HFFc6 (cell line): Measurements from ENCODE around the gene SLC26A5. TPM values are rescaled to one million over a fixed set of nuclear protein-coding genes. Genes with fewer than 3 reads are reported as not detected.

Experiments
- DNase-seq: peaks from one replicate; pipeline ENCODE4 v3.0.0-alpha.2; 2018
- H3K27ac Mint-ChIP-seq: 2 replicates; pipeline ENCODE4 v1.8.0; 2020; ENCODE audit warnings: mild to moderate bottlenecking, mixed read lengths
- H3K27me3 Mint-ChIP-seq: 2 replicates; pipeline ENCODE4 v1.8.0; 2021; ENCODE audit warnings: mild to moderate bottlenecking, moderate library complexity, mixed read lengths; ENCODE audit not compliant: insufficient read depth
- H3K36me3 Mint-ChIP-seq: 2 replicates; pipeline ENCODE4 v1.8.0; 2021; ENCODE audit warnings: low read depth, mixed read lengths
- H3K4me1 Mint-ChIP-seq: 2 replicates; pipeline ENCODE4 v1.8.0; 2020; ENCODE audit warnings: low read depth, mixed read lengths
- H3K4me3 Mint-ChIP-seq: 2 replicates; pipeline ENCODE4 v1.8.0; 2020; ENCODE audit warnings: mild to moderate bottlenecking, moderate library complexity, mixed read lengths
- H3K9me3 Mint-ChIP-seq: 2 replicates; pipeline ENCODE4 v1.8.0; 2020; ENCODE audit warnings: mild to moderate bottlenecking, mixed read lengths
- CTCF ChIP-seq: fragments of 200-600 bp; sonication (generic); IDR thresholded peaks from 2 replicates; pipeline ENCODE4 v1.5.0; 2021; ENCODE audit warnings: antibody characterized with exemption, mild to moderate bottlenecking
- total RNA-seq, 6 experiments: library from RNA; stranded (reverse); fragmentation: NEBNext Ultra II Directional; extraction: Animal tissue kit (Norgen Biotek cat#: 25700); gene quantifications; 2 replicates in 1 of 6; 3 replicates in 5 of 6; pipeline ENCODE4 v1.2.3, GENCODE V29; 2021

Gene SLC26A5
- total RNA-seq, 6 experiments from 2014 or later = not detected

DNA sequence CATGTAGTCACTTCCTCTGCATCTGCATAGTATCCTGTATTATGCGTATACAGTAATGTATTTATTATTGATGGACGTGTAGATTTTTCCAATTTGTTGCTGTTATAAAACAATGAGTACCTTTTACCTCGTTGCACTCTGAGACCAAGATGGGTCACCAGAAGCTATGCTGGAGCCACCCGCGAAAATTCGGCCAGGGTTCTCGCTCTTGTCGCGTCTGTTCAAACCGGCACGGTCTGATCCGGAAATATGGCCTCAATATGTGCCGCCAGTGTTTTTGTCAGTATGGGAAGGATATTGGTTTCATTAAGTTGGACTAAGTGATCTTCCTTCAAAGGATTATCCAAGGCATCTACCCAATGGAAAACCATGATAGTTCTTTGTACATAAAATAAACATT, 97.6 kb downstream of the SLC26A5 start:
- H3K9me3 Mint-ChIP-seq = no peaks in the 10 kb centered on the region
- peaks cover 28% of the 10 kb centered on the region for H3K36me3 Mint-ChIP-seq
- H3K4me3 Mint-ChIP-seq = peak overlapping the region; percentile 100
- peak overlapping the region; percentile 81 for H3K27ac Mint-ChIP-seq
- DNase-seq = no peak
- H3K27me3 Mint-ChIP-seq = peaks cover 7% of the 10 kb centered on the region
- no peak for TF ChIP-seq CTCF
- peaks cover 60% of the 10 kb centered on the region for H3K4me1 Mint-ChIP-seq

GRCh38 chr7:103347507-103348267, 98.3 kb downstream of the SLC26A5 start, which contains the start of gene PSMC2:
PSMC2 (plus strand) TSS chr7:103347643; CDS start chr7:103347712, 69 bp downstream.
- DNase-seq = peak; percentile 87
- H3K27me3 Mint-ChIP-seq = peaks cover 7% of the 10 kb centered on the region
- TF ChIP-seq CTCF = no peak

DNA sequence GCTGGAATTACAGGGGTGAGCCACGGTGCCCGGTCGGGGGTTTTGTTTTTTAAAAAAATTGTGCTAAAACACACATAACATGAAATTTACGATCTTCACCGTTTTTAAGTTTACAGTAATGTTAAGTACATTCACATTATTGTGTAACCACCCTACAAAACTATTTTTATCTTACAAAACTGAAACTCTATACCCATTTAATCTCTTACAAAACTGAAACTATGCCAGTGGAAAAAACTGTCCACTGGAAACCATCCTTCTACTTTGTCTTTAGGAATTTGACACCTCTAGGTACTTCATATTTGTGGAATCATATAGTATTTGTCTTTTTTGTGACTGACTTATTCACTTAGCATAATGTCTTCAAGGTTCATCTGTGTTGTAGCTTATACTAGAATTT, 99.6 kb downstream of the SLC26A5 start:
- Mint-ChIP-seq H3K9me3 (no peaks in the 10 kb centered on the region), H3K27ac (no peak overlapping the region; the same call in 1 of the 2 replicates), H3K4me1 (peaks cover 61% of the 10 kb centered on the region), H3K27me3 (peaks cover 7% of the 10 kb centered on the region), H3K4me3 (no peak overlapping the region), H3K36me3 (peaks cover 34% of the 10 kb centered on the region)
- DNase-seq = no peak
- no peak for TF ChIP-seq CTCF

More at GRCh38 chr7:103347507-103348267, 98.3 kb downstream of the SLC26A5 start, which contains the start of gene PSMC2:
- Mint-ChIP-seq H3K4me3 (peak within 1 kb of the TSS; percentile 100), H3K4me1 (peaks cover 60% of the 10 kb centered on the region), H3K36me3 (peaks cover 28% of the 10 kb centered on the region), H3K27ac (peak within 1 kb of the TSS; percentile 99), H3K9me3 (no peaks in the 10 kb centered on the region)

DNA sequence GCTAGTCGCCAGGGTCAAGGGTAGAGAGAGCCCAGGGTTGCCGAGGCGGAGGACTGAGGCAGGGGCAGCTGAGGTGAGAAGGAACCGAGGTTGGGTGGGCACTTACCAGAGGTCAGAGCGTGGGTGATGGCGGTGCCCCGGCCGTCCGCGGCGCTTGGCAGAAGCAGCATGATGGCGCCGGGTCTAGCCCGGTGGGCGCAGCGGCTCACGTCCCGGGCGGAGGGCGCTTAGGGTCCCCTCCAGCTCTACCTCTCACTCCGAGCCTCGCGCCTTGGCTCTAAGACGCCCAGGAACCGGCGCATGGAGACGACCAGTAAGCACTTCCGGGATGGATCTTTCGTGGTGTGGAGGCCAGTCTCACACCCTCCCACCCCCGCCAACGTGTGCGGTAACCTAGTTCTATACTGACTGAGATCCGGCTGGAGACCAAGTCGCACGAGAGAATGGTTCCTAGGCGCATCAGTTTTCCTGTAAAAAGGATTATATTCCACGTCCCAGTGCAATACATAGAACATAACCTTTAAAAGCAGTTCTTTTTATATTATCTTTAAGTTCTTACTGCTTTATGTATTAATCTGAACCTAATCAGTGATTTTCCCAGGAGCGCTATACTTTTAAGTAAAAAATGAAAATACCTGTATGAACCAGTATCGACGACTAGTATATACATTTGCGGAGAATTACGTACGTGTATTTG, 101.4 kb downstream of the SLC26A5 start, which contains the start of gene DNAJC2:
DNAJC2 (minus strand) TSS at position 315 of the 697 bp plus-strand sequence; CDS start at position 170, 145 bp downstream.
- H3K4me1 Mint-ChIP-seq = peaks cover 53% of the 10 kb centered on the region
- peak; percentile 85 for DNase-seq
- peak within 1 kb of the TSS; percentile 93 for H3K4me3 Mint-ChIP-seq
- peak within 1 kb of the TSS; percentile 97 for H3K27ac Mint-ChIP-seq
- H3K9me3 Mint-ChIP-seq = no peaks in the 10 kb centered on the region
- TF ChIP-seq CTCF = no peak
- H3K27me3 Mint-ChIP-seq = peaks cover 7% of the 10 kb centered on the region
- H3K36me3 Mint-ChIP-seq = peaks cover 37% of the 10 kb centered on the region

DNA sequence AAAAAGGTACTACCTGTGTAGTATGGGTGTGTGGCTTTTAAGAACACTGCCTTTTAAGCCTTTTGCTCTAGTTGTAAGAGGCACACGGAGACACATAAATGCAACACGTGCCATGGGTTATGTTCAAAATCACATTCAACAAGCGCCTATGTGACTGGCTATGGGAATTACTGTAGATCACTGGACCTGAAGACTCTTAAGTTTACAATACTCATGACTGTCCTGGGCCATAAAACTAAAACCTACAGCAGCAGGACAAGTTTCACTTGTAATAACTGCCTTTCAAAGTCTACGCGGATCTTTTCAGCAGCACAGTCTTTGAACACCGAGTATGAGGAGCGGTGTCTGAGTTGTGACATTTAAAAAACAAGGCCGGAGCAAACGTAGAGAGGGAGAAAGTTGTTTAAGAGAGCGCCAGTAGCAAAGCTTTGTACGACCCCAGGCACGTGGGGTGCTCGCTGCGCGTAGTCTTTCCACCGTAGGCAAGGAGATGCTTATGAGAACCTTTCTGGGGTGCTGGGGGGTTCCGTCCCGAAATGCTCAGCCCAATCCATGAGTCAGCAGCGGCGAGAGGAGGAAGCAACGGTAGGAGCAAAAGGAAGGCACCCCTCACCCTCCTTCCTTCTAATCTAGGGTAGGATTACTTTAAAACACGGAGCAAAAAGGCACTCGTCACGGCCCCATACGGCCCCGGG, 102.1 kb downstream of the SLC26A5 start:
- peaks cover 40% of the 10 kb centered on the region for H3K36me3 Mint-ChIP-seq

More for the DNA sequence above, 102.1 kb downstream of the SLC26A5 start:
- Mint-ChIP-seq H3K27ac (peak overlapping the region; percentile 97), H3K9me3 (no peaks in the 10 kb centered on the region), H3K27me3 (peaks cover 7% of the 10 kb centered on the region), H3K4me3 (peak overlapping the region; percentile 93), H3K4me1 (peaks cover 46% of the 10 kb centered on the region)
- peak; percentile 40 for DNase-seq
- no peak for TF ChIP-seq CTCF
